Astrocyte (in vitro differentiated cells and primary cell): ENCODE results near the gene SREBF2.

ENCODE experiments used
- EZH2 ChIP-seq: IDR thresholded peaks from 2 replicates; pipeline ENCODE4 v1.6.1; 2012; ENCODE audit warnings: mild to moderate bottlenecking, low read length, inconsistent platforms; ENCODE audit not compliant: insufficient read depth
- TF ChIP-seq, protein P1 (sequence below): IDR thresholded peaks from 2 replicates; pipeline ENCODE4 v1.5.1; 2011; ENCODE audit warnings: low read depth, mild to moderate bottlenecking, inconsistent platforms, low read length, moderate library complexity; ENCODE audit not compliant: insufficient read depth

DNA sequence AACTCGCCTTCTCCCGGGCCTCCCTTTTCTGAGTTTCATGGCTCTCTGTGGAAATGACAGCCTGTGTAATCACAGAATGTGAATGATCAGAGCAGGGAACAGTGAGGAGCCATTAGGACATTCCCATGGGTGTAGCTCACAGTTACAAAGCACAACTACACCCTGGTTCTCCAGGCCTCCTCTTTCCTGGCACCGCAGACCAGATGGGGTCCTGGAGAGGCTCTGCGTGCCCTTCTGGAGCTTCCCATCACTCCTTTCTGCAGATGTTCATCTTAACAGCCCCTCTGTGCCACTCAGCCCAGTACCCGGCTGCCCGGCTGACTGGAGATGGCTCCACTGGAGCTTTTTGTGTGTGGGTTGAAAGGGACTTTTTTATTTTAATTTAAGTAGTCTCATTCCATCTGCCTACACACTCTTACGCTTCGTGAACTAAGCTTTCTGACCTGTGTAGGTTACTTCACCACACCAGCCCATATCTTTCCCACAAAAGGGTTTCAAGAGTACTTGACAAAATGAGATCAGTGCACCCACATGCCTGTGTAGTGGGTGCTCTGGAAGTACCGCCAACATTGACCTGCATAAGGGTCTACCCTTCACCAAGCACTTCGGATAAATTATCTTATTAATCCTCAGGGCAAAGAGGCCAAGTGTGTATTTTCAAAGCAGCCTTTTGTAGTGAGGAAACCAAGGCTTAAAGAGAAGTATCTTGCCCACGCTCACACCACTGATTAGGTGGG is 29.8 kb downstream of the SREBF2 start:
- TF ChIP-seq, protein P1, sequence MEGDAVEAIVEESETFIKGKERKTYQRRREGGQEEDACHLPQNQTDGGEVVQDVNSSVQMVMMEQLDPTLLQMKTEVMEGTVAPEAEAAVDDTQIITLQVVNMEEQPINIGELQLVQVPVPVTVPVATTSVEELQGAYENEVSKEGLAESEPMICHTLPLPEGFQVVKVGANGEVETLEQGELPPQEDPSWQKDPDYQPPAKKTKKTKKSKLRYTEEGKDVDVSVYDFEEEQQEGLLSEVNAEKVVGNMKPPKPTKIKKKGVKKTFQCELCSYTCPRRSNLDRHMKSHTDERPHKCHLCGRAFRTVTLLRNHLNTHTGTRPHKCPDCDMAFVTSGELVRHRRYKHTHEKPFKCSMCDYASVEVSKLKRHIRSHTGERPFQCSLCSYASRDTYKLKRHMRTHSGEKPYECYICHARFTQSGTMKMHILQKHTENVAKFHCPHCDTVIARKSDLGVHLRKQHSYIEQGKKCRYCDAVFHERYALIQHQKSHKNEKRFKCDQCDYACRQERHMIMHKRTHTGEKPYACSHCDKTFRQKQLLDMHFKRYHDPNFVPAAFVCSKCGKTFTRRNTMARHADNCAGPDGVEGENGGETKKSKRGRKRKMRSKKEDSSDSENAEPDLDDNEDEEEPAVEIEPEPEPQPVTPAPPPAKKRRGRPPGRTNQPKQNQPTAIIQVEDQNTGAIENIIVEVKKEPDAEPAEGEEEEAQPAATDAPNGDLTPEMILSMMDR, result no peak
- TF ChIP-seq EZH2, result no peak
